GM23248 (cell line): Measurements from ENCODE around the gene CFAP73.

Source experiments
- EZH2 ChIP-seq: fragments of 200-600 bp; sonication (generic); IDR thresholded peaks from 2 replicates; pipeline ENCODE4 v1.6.1; 2018; ENCODE audit warnings: antibody characterized with exemption, mild to moderate bottlenecking; ENCODE audit not compliant: insufficient read depth, poor library complexity, severe bottlenecking
- EZH2phosphoT487 ChIP-seq: fragments of 200-600 bp; sonication (generic); IDR thresholded peaks from 2 replicates; pipeline ENCODE4 v1.6.1; 2018; ENCODE audit warnings: antibody characterized with exemption, moderate library complexity, mild to moderate bottlenecking, low read depth; ENCODE audit not compliant: insufficient read depth

GRCh38 chr12:113190761-113191160 is 41.2 kb downstream of the CFAP73 start:
- TF ChIP-seq EZH2 (no peak), EZH2phosphoT487 (no peak)
